NCI-H1417 treated with DMSO at 0.1 percent for 48 hours (cell line): Measurements from ENCODE around the gene LIN52.

ENCODE experiments used
- DNase-seq: peaks from one replicate; lab custom pipeline; 2025; lab: John Stamatoyannopoulos, UW

LIN52 gene

GRCh38 chr14:74237441-74237840, 152.7 kb downstream of the LIN52 start:
- no peak for DNase-seq

DNA sequence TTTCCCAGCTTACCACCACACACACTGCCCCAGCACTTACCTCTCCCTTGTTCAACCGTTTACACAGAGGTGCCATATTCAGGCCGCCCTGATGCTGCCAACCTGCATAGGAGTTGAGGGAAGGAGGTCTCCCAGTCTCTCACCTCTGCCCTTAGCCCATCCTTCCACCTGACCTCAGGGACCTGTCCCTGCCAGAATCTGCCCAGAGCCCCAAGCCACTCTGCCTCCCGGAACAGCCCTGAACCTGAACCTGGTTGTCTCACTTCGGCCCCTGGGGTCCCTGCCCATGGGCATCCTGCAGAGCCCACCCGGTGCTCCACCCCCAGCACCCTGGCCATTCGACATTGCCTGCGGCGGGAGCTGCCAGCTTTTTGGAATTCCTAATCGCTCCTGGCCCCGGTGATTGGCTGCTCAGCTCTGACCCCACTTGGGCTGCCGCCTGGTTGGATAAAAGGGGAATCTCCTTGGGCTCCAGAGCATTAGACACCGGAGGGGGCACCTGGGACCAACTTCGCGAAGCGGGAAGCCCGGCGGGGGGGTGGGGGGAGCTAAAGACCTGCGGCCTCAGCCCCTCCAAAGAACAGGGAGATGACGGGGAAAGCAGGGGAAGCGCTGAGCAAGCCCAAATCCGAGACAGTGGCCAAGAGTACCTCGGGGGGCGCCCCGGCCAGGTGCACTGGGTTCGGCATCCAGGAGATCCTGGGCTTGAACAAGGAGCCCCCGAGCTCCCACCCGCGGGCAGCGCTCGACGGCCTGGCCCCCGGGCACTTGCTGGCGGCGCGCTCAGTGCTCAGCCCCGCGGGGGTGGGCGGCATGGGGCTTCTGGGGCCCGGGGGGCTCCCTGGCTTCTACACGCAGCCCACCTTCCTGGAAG, 154.5 kb downstream of the LIN52 start, which contains the start of gene VSX2:
VSX2 (plus strand) TSS at position 476 of the 874 bp plus-strand sequence; CDS start at position 589, 113 bp downstream.
- DNase-seq, result no peak

DNA sequence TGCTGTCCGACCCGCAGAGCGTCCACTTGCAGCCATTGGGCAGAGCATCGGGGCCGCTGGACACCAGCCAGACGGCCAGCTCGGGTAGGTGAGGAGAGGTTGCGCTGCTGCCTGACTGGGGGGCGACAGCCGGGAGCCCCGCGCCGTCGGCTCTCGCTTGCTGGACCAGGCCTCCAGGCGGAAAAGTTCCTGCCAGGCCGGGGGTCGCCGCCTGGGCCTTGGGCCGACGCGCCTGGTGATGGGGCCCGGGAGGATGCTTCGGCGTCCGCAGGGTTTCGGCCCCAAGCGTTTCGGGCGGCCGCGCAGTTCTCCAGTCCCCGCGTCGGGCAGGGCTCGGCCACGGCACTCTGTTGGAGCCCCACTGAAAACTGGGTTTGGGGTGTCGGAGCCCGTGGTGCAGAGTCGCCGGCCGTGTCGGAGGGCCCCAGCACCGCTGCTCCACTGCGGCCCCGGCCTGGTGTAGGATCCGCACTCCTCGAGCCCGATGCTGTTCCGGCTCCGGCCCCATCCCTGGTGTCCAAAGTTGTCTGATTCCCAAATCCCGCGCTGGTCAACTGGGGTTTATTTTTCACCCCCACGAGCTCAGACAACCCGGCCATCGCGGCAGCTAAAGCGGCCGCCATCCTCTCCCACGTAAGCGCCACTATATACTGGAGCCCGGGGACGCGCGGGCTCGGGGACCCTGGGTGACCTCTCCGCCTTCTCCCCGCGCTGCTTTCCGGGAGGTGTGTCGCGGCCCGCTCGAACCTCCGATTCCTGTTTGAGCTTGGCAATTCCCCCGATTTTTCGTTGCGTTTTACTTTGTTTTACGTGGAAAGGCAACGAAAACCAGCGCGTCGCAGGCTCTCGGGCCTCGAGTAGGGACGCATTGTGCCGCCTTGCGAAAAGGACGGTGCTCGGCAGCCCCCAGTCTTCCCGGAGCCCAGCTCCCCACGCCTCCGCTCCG, 155.4 kb downstream of the LIN52 start:
- DNase-seq, result no peak

GRCh38 chr14:74240794-74241651, 156.3 kb downstream of the LIN52 start:
- no peak for DNase-seq

- DNase-seq, result no peak
These were observed 156.9 kb downstream of the LIN52 start for GRCh38 chr14:74241652-74242017.

DNA sequence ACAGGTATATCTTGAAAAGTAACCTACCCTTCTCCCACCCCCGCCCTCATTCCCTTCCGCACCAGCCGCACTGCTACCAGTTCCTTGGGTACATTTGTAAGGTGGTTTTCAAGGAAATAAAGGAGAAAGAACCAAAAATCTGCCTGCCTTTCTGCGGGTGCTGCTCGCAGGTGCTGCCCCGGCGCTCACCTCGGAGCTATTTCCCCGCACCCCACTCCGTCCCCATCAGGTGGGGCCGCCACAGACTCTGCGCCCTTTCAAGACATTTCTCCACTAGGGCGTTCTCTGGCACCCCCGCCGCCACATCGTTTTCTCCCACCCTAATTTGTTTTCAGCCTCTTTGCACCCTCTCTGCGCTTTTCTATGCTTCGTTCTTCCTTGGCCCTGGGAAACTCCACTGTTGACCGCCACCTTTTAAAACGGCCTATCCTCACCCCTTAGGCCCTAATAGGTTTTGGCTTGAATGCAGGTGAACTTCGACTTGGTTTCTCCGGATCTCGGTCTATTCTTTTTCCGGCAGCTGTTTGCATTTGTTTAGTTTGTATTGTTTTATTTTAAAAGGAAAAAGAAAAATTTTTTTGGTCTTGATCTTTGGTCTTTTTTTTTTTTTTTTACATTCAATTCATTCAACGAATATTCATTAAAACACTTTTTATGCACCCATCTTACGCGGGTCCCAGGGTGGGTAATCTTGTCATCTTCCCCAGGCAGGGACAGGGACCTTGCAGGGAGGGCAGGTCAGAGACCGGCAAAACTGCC, 157.4 kb downstream of the LIN52 start:
- no peak for DNase-seq

DNA sequence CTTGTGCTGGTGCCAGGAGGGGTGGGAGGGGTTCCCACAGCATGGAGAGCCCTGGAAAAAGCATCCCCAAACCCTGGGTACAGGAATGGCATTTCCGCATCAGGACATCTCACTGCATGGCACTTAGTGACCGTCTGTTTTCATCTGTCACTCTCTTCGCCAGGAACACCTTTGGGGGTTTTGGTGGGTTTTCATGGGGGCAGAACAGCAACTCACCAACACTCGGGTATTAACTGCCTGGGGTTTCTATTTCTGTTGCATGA, 158.0 kb downstream of the LIN52 start:
- DNase-seq, result no peak

DNA sequence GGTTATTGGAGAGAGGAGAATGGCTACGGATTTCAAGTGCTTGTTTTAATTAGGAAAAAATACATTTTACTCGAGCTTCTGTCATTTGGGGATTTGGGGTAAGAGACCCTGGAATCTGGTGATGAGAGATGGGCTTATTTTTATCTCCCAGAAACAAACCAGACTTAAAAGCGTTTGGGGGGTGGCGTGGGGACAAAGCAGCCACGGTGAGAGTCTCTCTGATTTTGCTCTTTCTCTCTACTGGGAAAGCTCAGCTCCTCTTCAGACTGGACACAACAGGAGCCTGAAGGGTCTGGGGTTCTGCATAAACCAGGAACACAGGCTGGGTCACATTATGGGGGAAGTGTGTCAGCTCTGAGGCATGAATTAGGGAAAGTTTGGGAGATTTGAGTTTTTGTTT, 158.3 kb downstream of the LIN52 start:
- no peak for DNase-seq

DNA sequence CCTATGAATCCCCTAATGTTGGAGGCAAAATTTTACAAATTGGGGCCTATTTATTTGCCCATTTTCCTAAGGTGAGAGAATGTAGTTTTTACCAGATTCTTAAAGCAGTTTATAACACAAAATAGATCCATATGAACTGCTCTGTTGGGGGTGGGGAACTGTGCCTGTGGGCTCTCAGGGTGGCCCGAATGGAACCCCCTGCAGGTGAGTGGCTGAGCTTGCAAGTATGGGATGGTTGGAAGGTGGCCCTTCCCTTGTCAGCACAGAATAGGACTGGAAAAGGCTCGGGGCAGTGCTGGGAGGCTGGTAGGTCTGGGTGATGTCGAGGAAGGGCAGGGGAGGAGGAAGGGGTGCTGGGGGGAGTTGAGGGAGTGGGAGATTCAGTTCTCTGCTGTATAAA, 159.4 kb downstream of the LIN52 start:
- DNase-seq, result no peak

- no peak for DNase-seq
These were observed 160.5 kb downstream of the LIN52 start for GRCh38 chr14:74245292-74245691.

GRCh38 chr14:74246542-74246941, 161.8 kb downstream of the LIN52 start:
- DNase-seq, result no peak

- no peak for DNase-seq
These were observed 163.3 kb downstream of the LIN52 start for GRCh38 chr14:74248017-74248416.

DNA sequence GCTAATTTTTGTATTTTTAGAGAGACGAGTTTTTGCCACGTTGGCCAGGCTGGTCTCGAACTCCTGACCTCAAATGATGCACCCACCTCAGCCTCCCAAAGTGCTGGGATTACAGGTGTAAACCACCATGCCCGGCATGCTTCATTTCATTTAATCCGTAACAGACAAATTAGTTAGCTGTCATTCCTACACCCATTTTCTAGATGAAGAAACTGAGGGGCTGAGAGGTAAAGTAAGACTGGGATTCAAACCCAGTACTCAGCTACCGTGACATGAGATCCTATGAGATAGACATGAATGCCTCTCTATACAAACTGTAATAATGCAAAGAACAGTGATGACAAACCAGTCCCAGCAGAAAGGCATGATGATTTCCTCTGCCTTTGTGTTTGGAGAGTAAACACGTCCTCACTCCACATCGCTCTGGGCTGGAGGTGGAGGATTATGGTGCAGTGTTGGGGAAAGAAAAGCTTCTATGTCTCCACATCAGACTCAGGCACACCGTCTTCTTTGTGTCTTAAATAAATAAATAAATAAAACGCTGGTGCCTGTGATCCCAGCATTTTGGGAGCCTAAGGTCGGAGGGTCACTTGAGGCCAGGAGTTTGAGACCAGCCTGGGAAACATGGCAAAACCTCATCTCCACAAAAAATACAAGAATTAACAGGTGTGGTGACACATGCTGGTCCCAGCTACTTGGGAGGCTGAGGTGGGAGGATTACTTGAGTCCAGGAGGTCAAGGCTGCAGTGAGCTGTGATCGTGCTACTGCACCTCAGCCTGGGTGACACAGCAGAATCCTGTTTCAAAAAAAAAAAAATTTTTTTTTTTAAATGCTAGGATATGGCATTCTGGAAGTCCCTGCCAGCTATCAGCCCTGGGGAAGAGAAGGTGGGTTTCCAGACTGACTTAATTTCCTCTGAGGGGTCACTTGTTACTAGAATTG, 164.9 kb downstream of the LIN52 start:
- DNase-seq, result no peak
